GM12878 (cell line): ENCODE results near the gene NFAM1.

Experiments
- ASH2L ChIP-seq: fragments of 300-600, 200-600 bp; sonication (generic); IDR thresholded peaks from 2 replicates; pipeline ENCODE4 v1.6.1; 2017; ENCODE audit warnings: low read depth, mild to moderate bottlenecking, borderline replicate concordance
- ATF7 ChIP-seq: fragments of 450-650 bp; IDR thresholded peaks from 2 replicates; pipeline ENCODE4 v1.6.1; 2016; ENCODE audit warnings: low read depth, mild to moderate bottlenecking
- CTCF ChIP-seq, 3 experiments: IDR thresholded peaks in 2 of 3; conservative IDR thresholded peaks in 1 of 3; 2 replicates each; pipeline ENCODE4 v1.5.1; 2011; ENCODE audit warnings: low read depth in 3 of 3, low read length in 3 of 3, mild to moderate bottlenecking in 3 of 3, control low read depth in 2 of 3, moderate library complexity in 2 of 3, inconsistent platforms in 1 of 3, mixed read lengths in 1 of 3; ENCODE audit not compliant: control insufficient read depth in 2 of 3, insufficient read depth in 1 of 3; ENCODE audit errors: extremely low read depth in 1 of 3
- EP300 ChIP-seq, 2 experiments: fragments of 150-350 bp in 1 of 2; IDR thresholded peaks; 2 replicates each; pipeline ENCODE4 v1.6.1; 2011 to 2012; ENCODE audit warnings: low read depth in 2 of 2, low read length in 2 of 2, borderline replicate concordance in 1 of 2, improper control_type of control experiment in 1 of 2, inconsistent platforms in 1 of 2; ENCODE audit not compliant: control insufficient read depth in 1 of 2
- NFYA ChIP-seq: IDR thresholded peaks from 2 replicates; pipeline ENCODE4 v1.6.1; 2011; ENCODE audit warnings: low read depth, mild to moderate bottlenecking, low read length, improper control_type of control experiment, borderline replicate concordance
- POLR2A ChIP-seq: IDR thresholded peaks from 2 replicates; pipeline ENCODE4 v1.6.1; 2011; ENCODE audit warnings: low read depth, mild to moderate bottlenecking, low read length
- RAD21 ChIP-seq: IDR thresholded peaks from 2 replicates; pipeline ENCODE4 v1.6.1; 2011; ENCODE audit warnings: mild to moderate bottlenecking, low read depth, low read length, moderate library complexity; ENCODE audit not compliant: insufficient read depth
- TAF1 ChIP-seq: IDR thresholded peaks from 2 replicates; pipeline ENCODE4 v1.6.1; 2011; ENCODE audit warnings: mild to moderate bottlenecking, low read depth, low read length, borderline replicate concordance

- TF ChIP-seq EP300 (IDR thresholded peaks at IDR 0.05; ENCODE audit: borderline replicate concordance in 1 of 2, control insufficient read depth in 1 of 2, low read depth in 2 of 2, low read length in 2 of 2) (no peak), CTCF (IDR thresholded peaks at IDR 0.05 in 2 of 3, conservative IDR thresholded peaks at IDR 0.05 in 1 of 3; ENCODE audit: control insufficient read depth in 2 of 3, extremely low read depth in 1 of 3, insufficient read depth in 1 of 3, low read depth in 3 of 3, low read length in 3 of 3) (no peak), RAD21 (no peak), ATF7 (no peak), NFYA (no peak), TAF1 (no peak), ASH2L (no peak), POLR2A (no peak)
Observed at GRCh38 chr22:42361523-42361922, 70.7 kb downstream of the NFAM1 start.
